SU-DHL-6 (cell line): ENCODE data around the gene GRAP.
"Not testable (repeated sequence)": the region's sequence is repeated elsewhere in the genome, so short reads cannot be mapped to it uniquely, and the experiment has no call there.

Experiments
- H2AFZ ChIP-seq: fragments of 200-600 bp; sonication (generic); 2 replicates; pipeline ENCODE4 v1.6.1; 2014; ENCODE audit warnings: low read depth, mild to moderate bottlenecking, moderate library complexity, mixed read lengths, antibody characterized with exemption, low read length; ENCODE audit not compliant: severe bottlenecking
- H3F3A ChIP-seq: fragments of 200-600 bp; shearing (Covaris generic); 2 replicates; pipeline ENCODE4 v1.6.0; 2016; ENCODE audit warnings: antibody characterized with exemption, mild to moderate bottlenecking; ENCODE audit not compliant: insufficient read depth
- H3K27ac ChIP-seq: fragments of 200-600 bp; sonication (generic); 2 replicates; pipeline ENCODE4 v1.5.1; 2016; ENCODE audit warnings: low read depth, mild to moderate bottlenecking, low read length, moderate library complexity, mixed read lengths
- H3K27me3 ChIP-seq: fragments of 200-600 bp; sonication (generic), shearing (Covaris generic); 2 replicates; pipeline ENCODE4 v1.6.0; 2014; ENCODE audit warnings: mild to moderate bottlenecking, low read length
- H3K36me3 ChIP-seq: fragments of 200-600 bp; sonication (generic); 2 replicates; pipeline ENCODE4 v1.6.1; 2014; ENCODE audit warnings: mild to moderate bottlenecking, low read length, mixed read lengths
- H3K4me2 ChIP-seq: fragments of 300-600, 200-600 bp; shearing (Covaris generic), sonication (generic); 2 replicates; pipeline ENCODE4 v1.6.0; 2014; ENCODE audit warnings: low read length, low read depth, mild to moderate bottlenecking; ENCODE audit not compliant: poor library complexity, severe bottlenecking
- H3K4me3 ChIP-seq: fragments of 200-600 bp; sonication (generic); 2 replicates; pipeline ENCODE4 v1.5.1; 2014; ENCODE audit warnings: antibody characterized with exemption, low read length, mild to moderate bottlenecking, mixed read lengths; ENCODE audit not compliant: insufficient read depth, poor library complexity, severe bottlenecking
- H3K79me2 ChIP-seq: fragments of 200-600 bp; sonication (generic); 2 replicates; pipeline ENCODE4 v1.6.1; 2014; ENCODE audit warnings: mild to moderate bottlenecking, low read length, moderate library complexity; ENCODE audit not compliant: insufficient read depth
- H3K9ac ChIP-seq: fragments of 200-600 bp; sonication (generic); 2 replicates; pipeline ENCODE4 v1.7.0; 2014; ENCODE audit warnings: mild to moderate bottlenecking, low read length
- H3K9me2 ChIP-seq: fragments of 200-600 bp; sonication (generic); replicated peaks from 2 replicates; pipeline ENCODE4 v1.6.1; 2014; ENCODE audit warnings: low read length; ENCODE audit not compliant: insufficient read depth
- H3K9me3 ChIP-seq: fragments of 200-600 bp; sonication (generic); 2 replicates; pipeline ENCODE4 v1.6.1; 2014; ENCODE audit warnings: low read length, mixed read lengths; ENCODE audit not compliant: insufficient read depth
- H4K20me1 ChIP-seq: fragments of 200-600 bp; sonication (generic); 2 replicates; pipeline ENCODE4 v1.6.1; 2014; ENCODE audit warnings: low read depth, mild to moderate bottlenecking, antibody characterized with exemption, low read length, moderate library complexity, mixed read lengths
- CTCF ChIP-seq: fragments of 200-600 bp; sonication (generic); IDR thresholded peaks from one replicate; pipeline ENCODE4 v1.5.1; 2017; ENCODE audit warnings: antibody characterized with exemption, mild to moderate bottlenecking, low read length, moderate library complexity; ENCODE audit not compliant: insufficient read depth, poor library complexity, severe bottlenecking
- EZH2phosphoT487 ChIP-seq: fragments of 200-600 bp; sonication (generic), shearing (Covaris generic); conservative IDR thresholded peaks from 2 replicates; pipeline ENCODE4 v1.6.1; 2018; ENCODE audit warnings: mild to moderate bottlenecking, antibody characterized with exemption, low read length, moderate library complexity, mixed read lengths

The GRAP gene

GRCh38 chr17:19022128-19022527 is 24.6 kb downstream of the GRAP start:
- peaks cover 29% of the 10 kb centered on the region for H3F3A ChIP-seq
- no peaks in the 10 kb centered on the region for H3K36me3 ChIP-seq
- H2AFZ ChIP-seq = no peak overlapping the region
- H3K9me2 ChIP-seq = no peaks in the 10 kb centered on the region
- no peaks in the 10 kb centered on the region for H3K79me2 ChIP-seq
- no peak overlapping the region for H3K4me3 ChIP-seq
- H4K20me1 ChIP-seq = no peaks in the 10 kb centered on the region
- H3K27me3 ChIP-seq = no peaks in the 10 kb centered on the region
- H3K27ac ChIP-seq = no peak overlapping the region
- H3K9ac ChIP-seq = no peak overlapping the region
- TF ChIP-seq EZH2phosphoT487 (no peak), CTCF (no peak)
- no peak overlapping the region for H3K4me2 ChIP-seq
- H3K9me3 ChIP-seq = no peaks in the 10 kb centered on the region

GRCh38 chr17:19021622-19022083 is 25.1 kb downstream of the GRAP start:
- H3K9me3 ChIP-seq = no peaks in the 10 kb centered on the region
- H3K36me3 ChIP-seq = no peaks in the 10 kb centered on the region
- H3K9me2 ChIP-seq = no peaks in the 10 kb centered on the region
- H3F3A ChIP-seq = peaks cover 29% of the 10 kb centered on the region
- H3K9ac ChIP-seq = no peak overlapping the region
- H3K27ac ChIP-seq = no peak overlapping the region
- no peaks in the 10 kb centered on the region for H3K27me3 ChIP-seq
- no peak overlapping the region for H3K4me3 ChIP-seq
- H3K79me2 ChIP-seq = no peaks in the 10 kb centered on the region
- H4K20me1 ChIP-seq = no peaks in the 10 kb centered on the region
- TF ChIP-seq CTCF (no peak), EZH2phosphoT487 (no peak)
- no peak overlapping the region for H2AFZ ChIP-seq
- H3K4me2 ChIP-seq = no peak overlapping the region

GRCh38 chr17:19021011-19021621 is 25.6 kb downstream of the GRAP start:
- not testable (repeated sequence) for H3K9me2 ChIP-seq, H3K4me2 ChIP-seq, H3K9ac ChIP-seq, H3K4me3 ChIP-seq, H3K27me3 ChIP-seq, H3K9me3 ChIP-seq, H3K36me3 ChIP-seq, H3K27ac ChIP-seq, H3K79me2 ChIP-seq, H2AFZ ChIP-seq, H4K20me1 ChIP-seq
- H3F3A ChIP-seq = peaks cover 29% of the 10 kb centered on the region

GRCh38 chr17:19020016-19020415 is 26.7 kb downstream of the GRAP start:
- Histone ChIP-seq H3K79me2 (no peaks in the 10 kb centered on the region), H3K27ac (no peak overlapping the region), H3K4me2 (no peak overlapping the region), H3K9me3 (no peaks in the 10 kb centered on the region), H3K27me3 (no peaks in the 10 kb centered on the region), H3K9me2 (no peaks in the 10 kb centered on the region), H2AFZ (no peak overlapping the region), H3K9ac (no peak overlapping the region), H3K4me3 (no peak overlapping the region), H3K36me3 (no peaks in the 10 kb centered on the region), H4K20me1 (no peaks in the 10 kb centered on the region), H3F3A (peaks cover 29% of the 10 kb centered on the region)
- no peak for TF ChIP-seq CTCF
- TF ChIP-seq EZH2phosphoT487 = no peak
